ENCODE data around the gene OLFML2B.

DNA sequence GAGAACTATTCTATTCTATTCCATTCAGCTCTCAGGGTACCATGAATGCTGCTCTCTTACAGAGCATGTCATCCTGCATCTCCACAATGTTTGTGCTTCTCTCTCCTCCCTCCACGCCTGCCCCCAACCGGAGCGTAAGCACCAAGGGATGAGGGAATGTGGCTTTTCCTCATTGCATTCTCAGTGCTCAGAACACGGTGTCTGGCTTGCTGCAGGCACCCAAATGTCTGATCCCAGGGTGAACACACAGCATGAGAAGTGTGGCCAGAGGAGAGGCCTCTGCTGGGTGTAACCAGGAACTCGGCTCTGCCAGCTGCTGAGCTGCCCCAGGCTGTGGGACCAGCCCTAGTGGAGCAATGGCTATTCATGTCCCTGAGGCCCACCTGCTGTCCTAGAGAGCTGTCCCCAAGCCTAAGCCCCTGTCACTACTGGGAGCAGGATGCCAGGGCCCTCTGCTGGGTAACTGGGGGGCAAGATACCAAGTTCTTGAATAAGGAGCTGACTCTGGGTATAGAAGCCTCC lies 38.3 kb downstream of the OLFML2B start:
- TF ChIP-seq ZNF367 (CRISPR knock-in tag; IDR thresholded peaks at IDR 0.05; ENCODE audit: borderline replicate concordance) (no peak), ZC3H4 (CRISPR knock-in tag; IDR thresholded peaks at IDR 0.05; ENCODE audit: borderline replicate concordance) (no peak), SP5 (CRISPR knock-in tag; IDR thresholded peaks at IDR 0.05; ENCODE audit: borderline replicate concordance, low read depth) (no peak), SOX6 (IDR thresholded peaks at IDR 0.05) (no peak), SOX6 (CRISPR knock-in tag; IDR thresholded peaks at IDR 0.05) (no peak), PHB2 (IDR thresholded peaks at IDR 0.05; ENCODE audit: partially characterized antibody) (no peak), ZNF816 (CRISPR knock-in tag; IDR thresholded peaks at IDR 0.05; ENCODE audit: borderline replicate concordance) (no peak)
- TF ChIP-seq, protein P1, sequence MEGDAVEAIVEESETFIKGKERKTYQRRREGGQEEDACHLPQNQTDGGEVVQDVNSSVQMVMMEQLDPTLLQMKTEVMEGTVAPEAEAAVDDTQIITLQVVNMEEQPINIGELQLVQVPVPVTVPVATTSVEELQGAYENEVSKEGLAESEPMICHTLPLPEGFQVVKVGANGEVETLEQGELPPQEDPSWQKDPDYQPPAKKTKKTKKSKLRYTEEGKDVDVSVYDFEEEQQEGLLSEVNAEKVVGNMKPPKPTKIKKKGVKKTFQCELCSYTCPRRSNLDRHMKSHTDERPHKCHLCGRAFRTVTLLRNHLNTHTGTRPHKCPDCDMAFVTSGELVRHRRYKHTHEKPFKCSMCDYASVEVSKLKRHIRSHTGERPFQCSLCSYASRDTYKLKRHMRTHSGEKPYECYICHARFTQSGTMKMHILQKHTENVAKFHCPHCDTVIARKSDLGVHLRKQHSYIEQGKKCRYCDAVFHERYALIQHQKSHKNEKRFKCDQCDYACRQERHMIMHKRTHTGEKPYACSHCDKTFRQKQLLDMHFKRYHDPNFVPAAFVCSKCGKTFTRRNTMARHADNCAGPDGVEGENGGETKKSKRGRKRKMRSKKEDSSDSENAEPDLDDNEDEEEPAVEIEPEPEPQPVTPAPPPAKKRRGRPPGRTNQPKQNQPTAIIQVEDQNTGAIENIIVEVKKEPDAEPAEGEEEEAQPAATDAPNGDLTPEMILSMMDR (CRISPR knock-in tag; IDR thresholded peaks at IDR 0.05), result no peak
- TF ChIP-seq, protein P2, sequence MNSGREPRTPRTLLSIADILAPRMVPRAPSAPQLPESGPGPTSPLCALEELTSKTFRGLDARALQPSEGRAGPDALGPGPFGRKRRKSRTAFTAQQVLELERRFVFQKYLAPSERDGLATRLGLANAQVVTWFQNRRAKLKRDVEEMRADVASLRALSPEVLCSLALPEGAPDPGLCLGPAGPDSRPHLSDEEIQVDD (CRISPR knock-in tag; IDR thresholded peaks at IDR 0.05; ENCODE audit: borderline replicate concordance), result no peak
- TF ChIP-seq, protein P3, sequence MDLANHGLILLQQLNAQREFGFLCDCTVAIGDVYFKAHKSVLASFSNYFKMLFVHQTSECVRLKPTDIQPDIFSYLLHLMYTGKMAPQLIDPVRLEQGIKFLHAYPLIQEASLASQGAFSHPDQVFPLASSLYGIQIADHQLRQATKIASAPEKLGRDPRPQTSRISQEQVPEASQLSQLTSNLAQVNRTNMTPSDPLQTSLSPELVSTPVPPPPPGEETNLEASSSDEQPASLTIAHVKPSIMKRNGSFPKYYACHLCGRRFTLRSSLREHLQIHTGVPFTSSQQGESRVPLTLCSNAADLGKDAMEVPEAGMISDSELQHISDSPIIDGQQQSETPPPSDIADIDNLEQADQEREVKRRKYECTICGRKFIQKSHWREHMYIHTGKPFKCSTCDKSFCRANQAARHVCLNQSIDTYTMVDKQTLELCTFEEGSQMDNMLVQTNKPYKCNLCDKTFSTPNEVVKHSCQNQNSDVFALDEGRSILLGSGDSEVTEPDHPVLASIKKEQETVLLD (CRISPR knock-in tag; IDR thresholded peaks at IDR 0.05; ENCODE audit: low read depth), result no peak
